ENCODE measurements around the gene RBM22. TPM values are rescaled to one million over a fixed set of nuclear protein-coding genes. Genes with fewer than 3 reads are reported as not detected.

RBM22 gene
- total RNA-seq, 4 donors from 2014 or later: 22.5 to 31.0 (median 26.2) TPM

DNA sequence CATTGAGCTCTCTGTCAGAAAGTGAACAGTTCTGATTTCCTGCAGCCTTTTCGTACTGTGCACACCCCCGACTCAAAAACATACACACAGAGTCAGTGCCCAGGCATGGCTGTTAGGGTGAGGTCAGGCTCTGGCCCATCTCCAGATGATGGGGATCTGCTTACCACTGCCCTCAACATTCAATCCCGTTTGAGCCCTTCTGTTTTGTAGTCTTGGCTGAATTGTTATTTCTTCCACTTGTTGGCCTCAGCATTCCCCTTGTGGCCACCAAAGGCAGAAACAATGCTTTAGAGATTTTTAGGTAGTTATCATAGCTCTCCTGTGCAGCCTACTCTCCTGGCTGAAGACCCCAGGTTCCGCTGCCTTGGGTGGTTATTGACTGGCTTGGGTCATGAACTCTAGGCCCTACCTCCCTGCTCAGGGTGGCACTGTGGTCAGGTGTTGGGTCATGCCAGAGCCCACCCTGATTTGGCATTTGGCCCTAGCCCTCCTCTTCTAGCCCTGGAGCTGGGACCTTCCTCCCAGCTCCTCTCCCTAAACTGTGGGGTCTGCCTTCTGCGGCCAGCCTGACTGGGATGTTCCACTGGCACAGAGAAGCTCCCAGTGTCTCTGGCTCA lies 47.6 kb downstream of the RBM22 start:
- ATAC-seq: no peak
- H3K4me3 ChIP-seq: no peak overlapping the region
- no peaks in the 10 kb centered on the region for H3K9me3 ChIP-seq
- in situ Hi-C loops (cut with MboI; ENCODE audit: low sequenced_read_pairs in 4 of 4): loop anchor here (5.0 to 10.0 kb wide), 3 partner anchors 58 to 91 kb away; no protein-coding TSS in a partner anchor
- no peaks in the 10 kb centered on the region for H3K27me3 ChIP-seq
- DNase-seq: no peak
- no peak for TF ChIP-seq POLR2A (IDR thresholded peaks at IDR 0.05)
- TF ChIP-seq, protein P1, sequence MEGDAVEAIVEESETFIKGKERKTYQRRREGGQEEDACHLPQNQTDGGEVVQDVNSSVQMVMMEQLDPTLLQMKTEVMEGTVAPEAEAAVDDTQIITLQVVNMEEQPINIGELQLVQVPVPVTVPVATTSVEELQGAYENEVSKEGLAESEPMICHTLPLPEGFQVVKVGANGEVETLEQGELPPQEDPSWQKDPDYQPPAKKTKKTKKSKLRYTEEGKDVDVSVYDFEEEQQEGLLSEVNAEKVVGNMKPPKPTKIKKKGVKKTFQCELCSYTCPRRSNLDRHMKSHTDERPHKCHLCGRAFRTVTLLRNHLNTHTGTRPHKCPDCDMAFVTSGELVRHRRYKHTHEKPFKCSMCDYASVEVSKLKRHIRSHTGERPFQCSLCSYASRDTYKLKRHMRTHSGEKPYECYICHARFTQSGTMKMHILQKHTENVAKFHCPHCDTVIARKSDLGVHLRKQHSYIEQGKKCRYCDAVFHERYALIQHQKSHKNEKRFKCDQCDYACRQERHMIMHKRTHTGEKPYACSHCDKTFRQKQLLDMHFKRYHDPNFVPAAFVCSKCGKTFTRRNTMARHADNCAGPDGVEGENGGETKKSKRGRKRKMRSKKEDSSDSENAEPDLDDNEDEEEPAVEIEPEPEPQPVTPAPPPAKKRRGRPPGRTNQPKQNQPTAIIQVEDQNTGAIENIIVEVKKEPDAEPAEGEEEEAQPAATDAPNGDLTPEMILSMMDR (IDR thresholded peaks at IDR 0.05 in 4 of 5, conservative IDR thresholded peaks at IDR 0.05 in 1 of 5): peak in 1 of 5 experiments; percentile 15
- H3K36me3 ChIP-seq: peaks cover 0 to 22% of the 10 kb centered on the region in 2 donors
- peaks cover 67 to 78% of the 10 kb centered on the region in 2 donors for H3K4me1 ChIP-seq
- H3K27ac ChIP-seq: peak overlapping the region; percentile 96 to 100 (median 100)
- intact Hi-C loops (cut with DNase I; ENCODE audit: low total_unique reads): loop anchor here (10.0 kb wide), 1 partner anchor 372 kb away; the partner anchor contains the start of gene GPX3

DNA sequence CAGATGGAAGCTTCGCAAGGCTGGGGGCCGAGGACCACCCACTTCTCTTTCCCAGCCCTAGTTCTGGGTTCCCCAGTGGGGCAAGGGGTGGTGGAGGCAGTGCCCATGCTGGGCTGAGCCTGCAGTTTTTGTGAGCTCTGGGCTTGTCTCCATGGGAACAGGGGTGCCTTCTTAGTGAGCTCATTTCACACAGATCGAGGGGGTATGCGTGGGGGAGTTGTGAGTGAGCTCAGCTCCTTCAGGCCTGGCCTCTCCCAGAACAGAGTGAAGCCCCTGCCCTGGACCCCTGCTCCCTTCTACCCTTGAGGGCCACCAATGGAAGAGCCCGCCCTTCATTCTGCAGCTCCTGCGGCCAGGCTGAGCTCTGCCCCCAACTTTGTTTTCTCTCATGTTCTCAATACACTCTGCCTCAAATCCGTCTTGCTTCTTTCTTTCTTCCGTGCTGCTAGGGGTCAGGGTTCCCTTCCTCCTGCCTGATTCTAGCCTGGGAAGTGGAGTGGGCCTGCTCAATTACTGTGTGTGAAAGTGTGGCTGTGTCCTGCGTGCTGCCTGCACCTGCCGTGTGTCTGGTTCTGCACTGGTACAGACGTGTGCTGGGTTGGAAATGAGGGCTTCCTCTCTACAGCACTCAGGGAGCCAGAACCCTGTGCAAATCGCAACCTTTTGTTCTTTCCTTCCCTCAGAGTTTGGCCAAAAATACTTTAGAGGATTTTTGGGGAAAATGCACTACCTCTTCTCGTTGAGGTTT lies 48.8 kb downstream of the RBM22 start:
- peaks cover 0 to 24% of the 10 kb centered on the region in 2 donors for H3K36me3 ChIP-seq

GRCh38 chr5:150651382-150651781 lies 49.5 kb downstream of the RBM22 start:
- H3K9me3 ChIP-seq: no peaks in the 10 kb centered on the region
- in situ Hi-C loops (cut with MboI; ENCODE audit: low sequenced_read_pairs in 4 of 4): loop anchor here (5.0 to 10.0 kb wide), 3 partner anchors 57 to 89 kb away; no protein-coding TSS in a partner anchor
- H3K4me3 ChIP-seq: no peak overlapping the region
- TF ChIP-seq, protein P1 (IDR thresholded peaks at IDR 0.05 in 4 of 5, conservative IDR thresholded peaks at IDR 0.05 in 1 of 5): no peak
- no peak for TF ChIP-seq POLR2A (IDR thresholded peaks at IDR 0.05)
- H3K36me3 ChIP-seq: peaks cover 0 to 24% of the 10 kb centered on the region in 2 donors
- intact Hi-C loops (cut with DNase I; ENCODE audit: low total_unique reads): loop anchor here (10.0 kb wide), 1 partner anchor 373 kb away; the partner anchor contains the start of gene GPX3
- H3K27ac ChIP-seq: peak overlapping the region; percentile 96 to 100 (median 100)
- DNase-seq (peak in 1 of 2 donors; percentile 77), ATAC-seq (peak in 1 of 2 donors; percentile 24)
- H3K4me1 ChIP-seq: peaks cover 65 to 81% of the 10 kb centered on the region in 2 donors
- H3K27me3 ChIP-seq: no peaks in the 10 kb centered on the region

More for the DNA sequence above, 48.8 kb downstream of the RBM22 start:
- ATAC-seq (no peak), DNase-seq (no peak)
- Histone ChIP-seq H3K4me1 (peaks cover 67 to 78% of the 10 kb centered on the region in 2 donors), H3K27me3 (no peaks in the 10 kb centered on the region), H3K4me3 (no peak overlapping the region), H3K27ac (peak overlapping the region; percentile 96 to 100 (median 100)), H3K9me3 (no peaks in the 10 kb centered on the region)
- in situ Hi-C loops (cut with MboI; ENCODE audit: low sequenced_read_pairs in 4 of 4): loop anchor here (5.0 to 10.0 kb wide), 3 partner anchors 57 to 90 kb away; no protein-coding TSS in a partner anchor
- TF ChIP-seq POLR2A (IDR thresholded peaks at IDR 0.05): no peak
- TF ChIP-seq, protein P1 (IDR thresholded peaks at IDR 0.05 in 4 of 5, conservative IDR thresholded peaks at IDR 0.05 in 1 of 5): no peak
- intact Hi-C loops (cut with DNase I; ENCODE audit: low total_unique reads): loop anchor here (10.0 kb wide), 1 partner anchor 373 kb away; the partner anchor contains the start of gene GPX3

DNA sequence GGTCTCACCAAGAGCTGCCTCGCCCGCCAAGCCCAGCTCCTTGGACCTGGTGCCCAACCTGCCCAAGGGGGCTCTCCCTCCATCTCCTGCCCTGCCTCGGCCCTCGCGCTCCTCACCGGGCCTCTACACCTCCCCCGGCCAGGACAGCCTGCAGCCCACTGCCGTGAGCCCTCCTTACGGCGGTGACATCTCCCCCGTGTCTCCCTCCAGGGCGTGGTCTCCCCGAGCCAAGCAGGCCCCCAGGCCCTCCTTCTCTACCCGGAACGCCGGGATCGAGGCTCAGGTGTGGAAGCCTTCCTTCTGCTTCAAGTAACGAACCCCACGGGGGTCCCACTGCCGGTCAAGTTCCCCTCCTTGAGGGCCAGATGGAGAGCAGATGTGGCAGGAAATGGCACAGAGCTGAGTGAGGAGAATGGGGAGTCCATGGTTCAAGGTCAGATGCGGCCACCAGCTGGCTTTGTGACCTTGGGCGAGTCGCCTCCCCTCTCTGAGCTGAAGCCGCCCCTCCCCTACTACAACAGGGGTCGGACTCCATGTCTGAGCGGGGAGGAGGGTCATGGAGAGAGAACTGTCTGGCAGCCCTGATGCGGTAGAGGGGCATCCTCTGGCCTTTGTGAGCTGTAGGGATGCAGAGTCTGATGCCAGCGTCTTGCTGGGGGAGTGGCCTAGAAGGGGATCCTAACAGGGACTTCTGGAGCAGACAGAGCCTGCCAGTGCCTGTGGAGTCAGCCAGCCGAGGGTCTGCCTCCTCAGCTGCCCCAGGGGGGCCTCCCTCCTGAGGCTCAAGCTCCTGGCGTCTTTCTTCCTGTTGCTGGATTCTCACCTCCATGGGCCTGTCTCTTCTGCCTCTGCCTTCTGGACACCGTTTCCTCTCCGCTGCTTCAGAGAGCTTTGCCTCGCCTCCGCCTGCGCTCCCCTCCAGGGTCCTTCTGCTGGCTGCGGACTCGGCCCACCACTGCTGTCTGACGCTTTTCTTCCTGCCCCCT lies 50.5 kb downstream of the RBM22 start:
- Histone ChIP-seq H3K27me3 (no peaks in the 10 kb centered on the region), H3K36me3 (peaks cover 0 to 24% of the 10 kb centered on the region in 2 donors), H3K4me3 (no peak overlapping the region), H3K9me3 (no peaks in the 10 kb centered on the region), H3K27ac (peak overlapping the region; percentile 96 to 100 (median 100)), H3K4me1 (peaks cover 71 to 79% of the 10 kb centered on the region in 2 donors)
- in situ Hi-C loops (cut with MboI; ENCODE audit: low sequenced_read_pairs in 4 of 4): loop anchor here (5.0 to 10.0 kb wide), 3 partner anchors 56 to 88 kb away; no protein-coding TSS in a partner anchor
- intact Hi-C loops (cut with DNase I; ENCODE audit: low total_unique reads): loop anchor here (10.0 kb wide), 1 partner anchor 374 kb away; the partner anchor contains the start of gene GPX3
- TF ChIP-seq, protein P1 (IDR thresholded peaks at IDR 0.05 in 4 of 5, conservative IDR thresholded peaks at IDR 0.05 in 1 of 5): no peak
- no peak for TF ChIP-seq POLR2A (IDR thresholded peaks at IDR 0.05)
- DNase-seq (peak in 1 of 2 donors; percentile 15), ATAC-seq (no peak)

Data from gastrocnemius medialis (tissue), 4 donors.